ENCODE measurements around the gene ZNF687.

Gene ZNF687

DNA sequence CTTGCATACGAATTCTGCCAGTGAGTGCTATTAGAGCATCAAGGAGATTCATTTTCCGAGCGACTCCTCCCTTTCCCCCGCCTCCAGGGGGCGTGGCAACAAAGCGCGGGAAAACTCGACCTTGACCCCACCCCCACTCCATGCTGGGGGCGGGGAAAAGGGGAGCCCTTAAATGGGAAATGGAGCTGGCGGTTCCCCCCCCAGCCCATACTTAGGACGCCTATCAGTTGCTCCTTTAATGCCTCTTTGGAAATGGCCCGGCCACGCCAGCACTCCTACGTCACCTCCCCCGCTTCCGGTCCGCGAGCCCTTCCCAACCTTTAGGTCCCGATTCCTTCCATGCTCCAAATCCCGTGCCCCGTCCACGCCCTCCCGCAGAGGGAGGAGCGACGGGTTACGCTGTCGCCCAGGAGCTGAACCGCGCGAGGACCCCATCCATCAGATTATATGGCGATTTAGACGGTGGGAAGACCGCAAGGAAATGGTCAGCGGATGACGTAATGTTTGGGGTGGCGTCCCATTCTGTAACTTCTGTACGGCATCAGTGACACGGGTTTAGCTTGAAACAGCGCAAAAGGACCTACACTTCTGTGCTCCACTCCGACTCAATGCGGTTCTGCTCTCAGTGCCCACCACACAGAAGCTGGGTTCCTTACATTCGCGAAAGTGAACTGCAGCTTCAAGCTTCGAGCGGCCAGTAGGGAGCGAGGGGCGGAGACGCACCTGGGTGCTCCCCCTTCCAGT, 702 bp upstream of the ZNF687 start:
- peak; percentile 90 to 99 for DNase-seq

DNA sequence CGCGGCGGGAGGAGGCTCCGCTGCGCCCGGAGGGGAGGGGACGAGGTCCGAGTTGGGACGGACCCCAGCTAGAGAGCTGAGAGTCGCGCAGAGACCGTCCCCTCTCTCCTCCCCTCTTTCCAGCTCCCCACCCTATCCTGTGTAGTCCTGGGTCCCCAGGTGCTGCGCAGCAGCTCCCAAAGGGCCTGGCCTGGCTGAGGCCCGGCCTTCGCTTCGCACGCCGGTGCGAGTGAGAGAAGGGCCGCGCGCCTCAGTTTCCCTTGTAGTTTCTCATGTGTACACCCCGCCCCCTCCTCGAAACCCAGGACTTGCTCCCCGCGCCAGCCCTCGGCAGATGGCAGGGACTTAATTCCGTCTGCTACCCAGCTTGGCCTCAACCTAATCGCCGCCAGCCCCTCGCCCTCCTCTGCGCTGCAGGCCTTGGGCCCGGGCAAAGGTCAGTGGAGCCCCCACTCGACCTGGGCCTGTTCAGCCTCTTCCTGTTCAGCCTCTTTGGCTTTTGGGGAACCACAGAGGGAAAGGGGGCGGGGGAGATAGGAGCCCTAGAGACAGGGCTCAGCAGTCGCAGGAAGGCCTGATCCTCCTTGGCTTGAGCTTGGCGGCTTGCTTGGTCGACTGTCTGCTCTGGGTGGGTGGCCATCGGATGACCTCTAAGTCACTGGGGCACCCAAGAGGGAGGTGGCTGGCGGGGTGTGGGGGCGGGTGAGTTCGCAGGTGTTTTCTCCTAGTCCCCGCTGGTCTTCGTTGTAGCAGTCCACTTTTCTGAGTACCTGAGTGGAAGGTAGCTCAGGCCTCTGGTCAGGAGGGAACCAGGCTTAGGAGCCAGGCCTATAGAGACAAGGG, 1.0 kb downstream of the ZNF687 start:
- no peak for DNase-seq

GRCh38 chr1:151284013-151284577, 2.0 kb downstream of the ZNF687 start:
- DNase-seq, result no peak

- DNase-seq, result no peak
Measured at GRCh38 chr1:151286619-151287340, 4.7 kb downstream of the ZNF687 start.

GRCh38 chr1:151287341-151287699, 5.2 kb downstream of the ZNF687 start:
- DNase-seq, result no peak

DNA sequence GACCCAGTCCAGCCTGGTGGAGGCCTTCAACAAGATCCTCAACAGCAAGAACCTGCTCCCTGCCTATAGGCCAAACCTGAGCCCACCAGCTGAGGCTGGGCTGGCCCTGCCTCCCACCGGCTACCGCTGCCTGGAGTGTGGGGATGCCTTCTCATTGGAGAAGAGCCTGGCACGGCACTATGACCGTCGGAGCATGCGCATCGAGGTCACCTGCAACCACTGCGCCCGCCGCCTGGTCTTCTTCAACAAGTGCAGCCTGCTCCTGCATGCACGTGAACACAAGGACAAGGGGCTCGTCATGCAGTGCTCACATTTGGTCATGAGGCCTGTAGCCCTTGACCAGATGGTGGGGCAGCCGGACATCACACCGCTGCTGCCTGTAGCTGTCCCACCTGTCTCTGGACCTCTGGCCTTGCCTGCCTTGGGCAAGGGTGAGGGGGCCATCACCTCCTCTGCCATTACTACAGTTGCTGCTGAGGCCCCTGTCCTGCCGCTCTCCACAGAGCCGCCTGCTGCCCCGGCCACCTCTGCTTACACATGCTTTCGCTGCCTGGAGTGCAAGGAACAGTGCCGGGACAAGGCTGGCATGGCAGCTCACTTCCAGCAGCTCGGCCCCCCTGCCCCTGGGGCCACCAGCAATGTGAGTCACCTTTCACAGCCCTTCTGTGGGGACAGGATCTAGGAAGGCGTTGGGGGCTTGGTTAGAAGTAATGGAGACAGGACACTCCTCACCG, 5.8 kb downstream of the ZNF687 start:
- no peak for DNase-seq

DNA sequence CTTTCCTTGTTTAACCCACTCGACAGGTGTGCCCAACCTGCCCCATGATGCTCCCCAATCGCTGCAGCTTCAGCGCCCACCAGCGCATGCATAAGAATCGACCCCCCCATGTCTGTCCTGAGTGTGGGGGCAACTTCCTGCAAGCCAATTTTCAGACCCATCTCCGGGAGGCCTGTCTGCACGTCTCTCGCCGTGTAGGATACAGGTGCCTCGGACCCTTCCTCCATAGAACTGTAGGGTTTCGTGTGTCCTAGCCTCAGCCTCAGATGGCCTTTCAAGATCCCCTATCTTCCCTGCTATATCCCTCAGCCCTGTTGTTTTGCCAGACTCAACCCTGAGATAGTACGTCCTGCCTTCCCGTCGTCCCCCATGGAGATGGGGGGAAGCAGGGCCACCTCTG, 6.4 kb downstream of the ZNF687 start:
- DNase-seq, result no peak

GRCh38 chr1:151289080-151289935, 7.2 kb downstream of the ZNF687 start:
- DNase-seq, result no peak

DNA sequence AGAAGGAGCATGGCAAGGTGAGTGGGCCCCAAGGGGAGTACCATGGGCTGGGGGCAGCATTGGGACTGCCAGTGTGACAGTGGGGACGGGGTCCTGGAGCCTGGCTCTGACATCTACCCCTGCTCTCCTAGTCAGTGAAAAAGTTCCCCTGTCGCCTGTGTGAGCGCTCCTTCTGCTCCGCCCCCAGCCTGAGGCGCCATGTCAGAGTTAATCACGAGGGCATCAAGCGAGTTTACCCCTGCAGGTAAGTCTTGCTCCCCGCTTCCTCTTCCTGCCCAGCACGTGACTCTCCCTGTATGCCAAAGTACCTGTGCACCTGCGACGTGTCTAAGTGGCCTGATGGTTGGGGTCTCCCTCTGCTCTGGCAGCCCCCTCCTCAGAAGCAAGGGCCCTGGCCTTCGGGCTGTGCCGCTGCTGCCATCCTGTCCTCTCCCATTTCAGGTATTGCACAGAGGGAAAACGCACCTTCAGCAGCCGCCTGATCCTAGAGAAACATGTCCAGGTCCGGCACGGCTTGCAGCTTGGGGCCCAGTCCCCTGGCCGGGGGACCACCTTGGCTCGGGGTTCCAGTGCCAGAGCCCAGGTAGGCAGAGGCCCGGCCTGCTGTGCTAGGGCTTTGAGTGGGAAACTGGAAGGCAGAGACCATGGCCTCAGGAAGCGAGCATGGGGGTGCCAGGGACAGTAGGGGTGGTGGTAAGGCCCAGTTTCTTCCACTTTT, 8.1 kb downstream of the ZNF687 start:
- no peak for DNase-seq

DNA sequence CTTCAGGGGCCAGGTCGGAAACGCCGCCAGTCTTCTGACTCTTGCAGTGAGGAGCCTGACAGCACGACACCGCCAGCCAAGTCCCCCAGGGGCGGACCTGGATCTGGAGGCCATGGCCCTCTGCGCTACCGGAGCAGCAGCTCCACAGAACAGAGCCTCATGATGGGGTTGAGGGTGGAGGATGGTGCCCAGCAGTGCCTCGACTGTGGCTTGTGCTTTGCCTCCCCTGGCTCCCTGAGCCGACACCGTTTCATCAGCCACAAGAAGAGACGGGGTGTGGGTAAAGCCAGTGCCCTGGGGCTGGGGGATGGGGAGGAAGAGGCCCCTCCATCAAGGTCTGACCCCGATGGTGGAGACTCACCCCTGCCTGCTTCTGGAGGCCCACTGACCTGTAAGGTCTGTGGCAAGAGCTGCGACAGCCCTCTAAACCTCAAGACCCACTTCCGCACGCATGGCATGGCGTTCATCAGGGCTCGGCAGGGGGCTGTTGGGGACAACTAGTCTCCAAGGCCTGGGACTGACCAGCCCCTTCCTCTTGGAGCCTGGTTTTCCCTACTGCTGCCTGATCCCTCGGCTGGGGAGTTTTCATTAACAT, 8.7 kb downstream of the ZNF687 start:
- DNase-seq, result no peak

DNA sequence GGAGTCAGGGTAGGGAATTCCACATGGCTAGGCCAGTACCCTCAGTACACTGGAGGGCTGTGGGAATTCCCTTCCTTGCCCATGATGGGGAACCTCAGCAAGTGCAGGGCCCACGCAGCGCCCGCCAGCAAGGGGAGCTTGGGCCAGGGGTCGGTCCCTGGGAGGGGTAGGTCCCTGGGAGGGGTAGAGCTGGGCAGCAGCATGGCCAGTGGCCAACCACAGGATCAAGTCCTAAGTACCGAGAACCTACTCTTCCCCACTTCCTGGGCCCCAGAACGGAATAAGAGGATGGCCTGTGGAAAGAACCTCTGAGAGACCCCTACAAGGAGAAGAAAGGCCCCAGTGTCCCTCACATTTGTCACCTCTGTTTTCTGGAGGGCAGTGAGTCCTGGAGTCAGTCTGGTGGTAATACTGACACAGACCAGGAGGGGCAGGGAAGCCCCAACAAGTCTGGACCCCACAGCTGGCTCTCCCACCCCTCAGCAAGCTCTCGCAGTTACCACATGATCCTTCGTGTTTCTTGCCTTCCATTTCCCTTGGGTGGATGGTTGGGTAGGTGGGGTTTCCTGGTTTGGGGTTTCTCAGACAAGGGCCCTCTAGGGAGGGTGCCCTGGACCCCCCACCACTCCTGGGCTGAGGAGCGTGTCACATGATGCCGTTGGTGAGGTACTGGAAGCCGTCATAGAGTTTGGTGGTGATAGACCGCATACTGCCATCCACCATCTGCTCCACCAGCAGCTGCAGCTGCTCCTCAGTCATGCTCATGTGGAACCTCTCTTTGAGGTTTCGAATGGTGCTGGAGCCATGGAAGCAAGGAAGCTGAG, 10.3 kb downstream of the ZNF687 start:
- no peak for DNase-seq

DNA sequence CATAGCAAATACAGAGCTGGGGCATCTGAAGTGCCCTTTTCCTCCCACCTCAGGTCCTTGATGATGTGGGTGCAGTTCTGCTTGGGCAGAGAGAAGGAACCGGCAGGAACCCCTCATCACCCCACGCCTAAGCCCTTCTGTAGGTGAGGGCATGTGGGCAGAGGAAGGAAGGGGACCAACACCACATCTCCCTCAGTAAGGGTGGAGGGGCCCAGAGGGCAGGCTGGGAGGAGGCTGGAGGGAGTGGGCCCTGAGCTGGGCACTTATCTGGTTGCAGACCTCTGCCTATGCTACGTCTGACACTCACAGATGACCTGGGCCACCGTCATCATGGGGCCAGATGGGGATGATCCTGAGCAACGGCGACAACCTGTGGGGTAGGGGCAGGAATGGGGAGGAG, 11.0 kb downstream of the ZNF687 start:
- DNase-seq, result no peak

DNA sequence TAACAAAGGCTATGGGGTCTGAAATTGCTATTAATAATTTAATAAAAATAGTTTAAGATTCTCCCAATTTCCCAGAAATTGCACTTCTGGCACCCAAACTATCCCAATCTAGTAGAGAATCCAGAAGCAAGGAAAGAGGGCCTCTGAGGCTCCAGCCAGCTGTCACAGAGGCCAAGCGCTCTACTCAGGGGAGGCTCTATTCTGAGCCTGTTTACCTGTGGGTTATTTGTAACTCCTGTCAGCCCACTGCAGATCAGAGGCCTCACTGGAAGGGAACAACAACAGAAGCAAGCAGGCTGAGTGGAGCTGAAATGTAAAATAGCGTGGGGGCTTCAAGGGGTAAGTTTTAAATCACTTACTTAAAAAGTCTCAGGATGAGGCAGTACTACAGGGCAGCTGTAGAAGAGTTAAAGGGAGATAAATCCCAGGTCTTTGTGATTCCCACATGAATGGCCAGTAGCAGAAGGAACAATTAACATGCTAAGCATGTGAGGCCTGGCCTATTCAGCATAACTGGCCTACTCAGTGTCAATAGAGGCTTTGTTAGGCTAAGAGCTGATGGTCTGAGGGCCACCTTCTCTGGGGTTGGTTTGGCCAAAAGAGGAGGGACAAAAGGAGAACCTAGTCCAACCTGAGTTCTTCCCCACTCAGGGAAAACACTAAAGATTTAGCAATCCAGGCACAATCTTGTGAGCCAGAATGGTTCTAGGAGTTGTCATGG, 12.8 kb downstream of the ZNF687 start:
- no peak for DNase-seq

DNA sequence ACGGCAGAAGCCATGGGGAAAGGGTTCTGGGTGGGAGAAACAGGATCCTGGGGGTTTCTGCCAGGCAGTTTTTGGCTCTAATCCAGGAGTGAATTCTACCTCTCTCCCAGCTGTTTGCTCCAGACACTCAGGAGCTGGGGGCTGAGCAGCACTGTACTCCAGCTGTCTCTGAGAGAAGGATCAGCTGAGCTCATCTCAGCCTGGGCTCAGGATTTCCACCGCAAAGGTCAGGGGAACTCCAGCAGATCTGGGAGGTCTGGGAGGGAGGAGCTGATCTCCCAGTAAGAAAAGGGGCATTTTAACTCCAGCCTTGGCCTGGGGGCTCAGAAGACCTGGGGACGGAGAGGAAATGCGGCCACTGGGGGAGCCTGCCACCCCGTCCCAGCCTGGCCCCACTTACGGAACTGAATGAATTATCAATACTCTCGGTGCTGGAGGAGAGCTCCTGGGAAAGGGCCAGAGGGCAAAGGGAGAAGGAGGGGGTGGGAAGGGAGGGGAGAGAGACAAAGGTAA, 27.8 kb downstream of the ZNF687 start:
- DNase-seq, result no peak

DNA sequence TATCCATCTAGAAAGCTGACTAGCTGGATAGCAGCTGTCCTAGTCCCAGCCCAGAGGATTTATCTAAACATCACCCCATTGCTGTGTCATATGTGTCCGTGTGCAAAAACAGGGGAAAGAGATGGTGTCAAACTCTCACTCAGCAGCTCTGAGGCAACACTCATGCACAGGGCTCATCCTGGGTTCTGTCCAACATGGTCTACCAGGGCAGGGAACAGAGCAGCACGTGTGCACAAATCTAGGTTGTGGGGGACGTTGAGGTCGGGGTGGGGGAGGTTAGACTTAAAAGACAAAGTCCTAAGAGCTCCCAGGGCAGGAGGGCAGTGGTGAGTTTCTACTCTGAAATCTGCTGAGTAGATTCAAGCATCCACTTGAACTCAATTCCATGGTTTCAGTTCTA, 28.9 kb downstream of the ZNF687 start:
- no peak for DNase-seq

DNA sequence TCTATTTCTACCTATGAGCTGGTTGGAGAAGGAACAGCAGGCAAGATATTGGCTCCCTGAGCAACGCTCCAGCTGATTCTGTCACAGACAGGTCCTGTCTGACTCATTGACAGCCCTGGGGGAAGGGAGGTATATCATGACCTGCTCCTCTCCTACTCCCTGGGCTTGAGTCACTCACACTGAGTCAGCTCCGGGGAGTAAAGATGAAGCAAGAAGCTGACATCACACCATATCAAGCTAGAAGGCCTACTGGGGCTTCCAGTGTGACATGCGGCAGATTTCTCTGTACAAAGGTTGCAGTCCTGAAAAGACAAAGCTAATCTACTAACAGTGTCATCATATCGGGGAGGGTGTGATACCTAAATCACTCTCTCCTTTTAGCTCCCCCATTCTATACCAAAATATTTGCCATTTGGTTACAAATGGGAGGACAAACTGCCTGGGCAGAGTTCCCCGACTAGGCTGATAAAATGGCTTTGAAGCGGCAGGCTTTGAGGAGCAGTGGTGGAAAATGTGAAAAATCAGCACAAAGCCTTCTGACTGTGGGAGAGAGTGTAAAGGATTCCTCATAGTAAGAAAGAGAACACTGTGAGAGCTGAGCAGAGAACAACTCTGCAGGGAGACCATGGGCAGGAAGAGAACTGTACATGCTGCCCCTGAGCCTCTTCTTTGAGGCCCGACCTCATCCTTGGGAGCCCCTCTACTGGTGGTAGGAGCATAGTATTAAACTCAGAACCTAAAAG, 29.7 kb downstream of the ZNF687 start:
- no peak for DNase-seq

GRCh38 chr1:151312411-151312810, 30.3 kb downstream of the ZNF687 start:
- DNase-seq, result no peak

GRCh38 chr1:151312826-151313225, 30.7 kb downstream of the ZNF687 start:
- DNase-seq, result no peak
